Caco-2 (cell line): ENCODE data around the gene SLC2A9. TPM values are rescaled to one million over a fixed set of nuclear protein-coding genes. Genes with fewer than 3 reads are reported as not detected.

Source experiments
- BruUV-seq: library from RNA; stranded (reverse); fragments of 400-500 nt; replicated peaks from 2 replicates; lab custom pipeline; 2021; lab: Mats Ljungman, UMichigan
- CTCF ChIA-PET: fragments of 300-600 bp; sonication (Branson Sonifier 250); formaldehyde crosslinking; loops from one replicate; lab custom pipeline; 2022; ENCODE audit warnings: antibody characterized with exemption; lab: Charles Lee
- POLR2A ChIA-PET: fragments of 300-600 bp; sonication (Branson Sonifier 250); formaldehyde crosslinking; loops from one replicate; lab custom pipeline; 2022; ENCODE audit warnings: antibody characterized with exemption; lab: Charles Lee
- DNase-seq, 2 experiments: peaks; one replicate each; pipeline versions ENCODE4 v3.0.0 to v3.0.0-alpha.2; 2020 to 2022
- H3K27me3 ChIP-seq: replicated peaks from 2 replicates; pipeline ENCODE4 v1.6.0; 2011; ENCODE audit warnings: low read length; ENCODE audit not compliant: control insufficient read depth, insufficient read depth
- H3K36me3 ChIP-seq: 2 replicates; pipeline ENCODE4 v1.5.1; 2011; ENCODE audit warnings: low read length; ENCODE audit not compliant: control insufficient read depth, insufficient read depth
- H3K4me1 ChIP-seq: fragments of 250-450 bp; sonication (Bioruptor Pico); 2 replicates; pipeline ENCODE4 v1.5.1; 2020; ENCODE audit warnings: mild to moderate bottlenecking
- H3K4me3 ChIP-seq: 2 replicates; pipeline ENCODE4 v1.5.1; 2011; ENCODE audit warnings: low read depth, mild to moderate bottlenecking, control low read depth, low read length
- H3K9me3 ChIP-seq: fragments of 250-450 bp; sonication (Bioruptor Pico); 2 replicates; pipeline ENCODE4 v1.5.1; 2020; ENCODE audit warnings: mild to moderate bottlenecking, moderate library complexity
- H3K27ac Mint-ChIP-seq: one replicate; pipeline ENCODE4 v1.8.0; 2022; ENCODE audit warnings: mixed read lengths; ENCODE audit not compliant: unreplicated experiment
- H3K27me3 Mint-ChIP-seq: one replicate; pipeline ENCODE4 v1.8.0; 2022; ENCODE audit warnings: mixed read lengths; ENCODE audit not compliant: insufficient read depth, unreplicated experiment
- H3K36me3 Mint-ChIP-seq: one replicate; pipeline ENCODE4 v1.8.0; 2022; ENCODE audit warnings: mild to moderate bottlenecking, mixed read lengths; ENCODE audit not compliant: insufficient read depth, unreplicated experiment
- H3K4me1 Mint-ChIP-seq: one replicate; pipeline ENCODE4 v1.8.0; 2022; ENCODE audit warnings: low read depth, mixed read lengths; ENCODE audit not compliant: unreplicated experiment
- H3K4me3 Mint-ChIP-seq: one replicate; pipeline ENCODE4 v1.8.0; 2022; ENCODE audit warnings: mild to moderate bottlenecking, moderate library complexity, mixed read lengths; ENCODE audit not compliant: unreplicated experiment
- H3K9me3 Mint-ChIP-seq: one replicate; pipeline ENCODE4 v1.8.0; 2022; ENCODE audit warnings: mixed read lengths; ENCODE audit not compliant: unreplicated experiment
- intact Hi-C: fragments of 100-400 bp; cut with micrococcal nuclease; formaldehyde crosslinking; loops from one replicate; pipeline ENCODE4 v1.10.0; 2022; ENCODE audit not compliant: unreplicated experiment
- total RNA-seq: library from RNA; stranded (reverse); gene quantifications from 2 replicates; pipeline ENCODE4 v1.2.3, GENCODE V29; 2022
- TF ChIP-seq, protein P1 (sequence below), 2 experiments: fragments of 200-600 bp in 1 of 2; IDR thresholded peaks; 1 replicate in 1 of 2; 2 replicates in 1 of 2; pipeline versions ENCODE4 v1.5.1 to v1.8.0; 2011 to 2022; ENCODE audit warnings: antibody characterized with exemption in 1 of 2, control low read depth in 1 of 2, inconsistent platforms in 1 of 2, low read depth in 1 of 2, low read length in 1 of 2, mild to moderate bottlenecking in 1 of 2, moderate library complexity in 1 of 2; ENCODE audit not compliant: insufficient read depth in 1 of 2, severe bottlenecking in 1 of 2, unreplicated experiment in 1 of 2

The SLC2A9 gene
- total RNA-seq, 1 experiment from 2014 or later = 21.0 TPM

DNA sequence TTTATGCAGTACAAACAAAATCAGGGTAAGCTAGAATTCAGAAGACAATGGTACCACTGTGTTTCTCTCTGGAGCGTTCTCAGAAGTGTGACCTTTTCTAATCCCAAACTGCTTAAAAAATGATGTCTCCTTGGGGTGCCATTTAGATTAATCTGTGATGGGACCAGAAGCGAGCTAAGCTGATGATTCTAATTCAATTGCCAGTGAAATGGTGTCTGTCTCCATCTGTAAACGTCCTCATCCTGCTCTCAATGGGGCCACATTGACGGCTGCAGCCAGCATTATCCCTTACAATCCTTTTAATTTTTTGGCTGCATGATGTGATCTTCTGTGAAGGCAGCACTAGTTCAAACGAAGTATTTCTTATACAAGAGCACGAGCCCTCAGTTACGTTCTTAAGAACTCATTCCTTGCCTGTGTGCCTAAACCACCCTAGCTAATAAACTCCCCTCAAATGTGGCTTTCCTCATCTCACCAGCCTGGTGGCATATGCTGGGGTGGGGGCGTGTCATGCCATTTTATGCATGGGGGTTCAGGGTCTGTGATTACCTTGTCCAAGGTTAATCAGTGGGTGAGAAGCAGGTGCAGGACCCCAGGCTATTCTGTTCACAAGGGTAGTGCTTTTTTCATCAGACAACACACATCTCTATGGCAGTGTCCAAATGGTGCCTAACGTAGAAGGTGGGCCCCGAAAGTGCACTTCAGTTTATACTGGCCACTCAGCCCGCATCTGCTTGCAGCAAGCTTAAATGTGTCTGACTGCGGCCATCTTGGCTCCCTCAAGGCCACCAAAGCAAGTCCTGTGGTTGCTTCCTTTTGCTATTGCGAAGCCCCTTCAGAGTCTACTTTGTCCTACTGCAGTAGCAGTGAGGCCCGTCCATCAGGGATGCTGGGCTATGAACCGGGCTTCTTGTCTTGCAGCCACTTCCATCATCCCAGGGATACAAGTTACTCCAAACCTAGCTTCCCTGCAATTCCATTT, 45.7 kb upstream of the SLC2A9 start:
- Mint-ChIP-seq H3K4me3 (no peak overlapping the region), H3K4me1 (no peaks in the 10 kb centered on the region), H3K27ac (no peak overlapping the region), H3K27me3 (no peaks in the 10 kb centered on the region), H3K36me3 (peaks cover 23% of the 10 kb centered on the region), H3K9me3 (no peaks in the 10 kb centered on the region)
- no peaks in the 10 kb centered on the region for H3K27me3 ChIP-seq
- H3K9me3 ChIP-seq = no peaks in the 10 kb centered on the region
- DNase-seq = no peak
- ChIA-PET CTCF (interaction anchor here (1.2 kb wide), 1 partner anchor 8 kb away, joined by 3 read pairs; no protein-coding TSS in a partner anchor), POLR2A (no interaction called here)
- H3K4me3 ChIP-seq = no peak overlapping the region
- H3K4me1 ChIP-seq = no peaks in the 10 kb centered on the region
- TF ChIP-seq, protein P1, sequence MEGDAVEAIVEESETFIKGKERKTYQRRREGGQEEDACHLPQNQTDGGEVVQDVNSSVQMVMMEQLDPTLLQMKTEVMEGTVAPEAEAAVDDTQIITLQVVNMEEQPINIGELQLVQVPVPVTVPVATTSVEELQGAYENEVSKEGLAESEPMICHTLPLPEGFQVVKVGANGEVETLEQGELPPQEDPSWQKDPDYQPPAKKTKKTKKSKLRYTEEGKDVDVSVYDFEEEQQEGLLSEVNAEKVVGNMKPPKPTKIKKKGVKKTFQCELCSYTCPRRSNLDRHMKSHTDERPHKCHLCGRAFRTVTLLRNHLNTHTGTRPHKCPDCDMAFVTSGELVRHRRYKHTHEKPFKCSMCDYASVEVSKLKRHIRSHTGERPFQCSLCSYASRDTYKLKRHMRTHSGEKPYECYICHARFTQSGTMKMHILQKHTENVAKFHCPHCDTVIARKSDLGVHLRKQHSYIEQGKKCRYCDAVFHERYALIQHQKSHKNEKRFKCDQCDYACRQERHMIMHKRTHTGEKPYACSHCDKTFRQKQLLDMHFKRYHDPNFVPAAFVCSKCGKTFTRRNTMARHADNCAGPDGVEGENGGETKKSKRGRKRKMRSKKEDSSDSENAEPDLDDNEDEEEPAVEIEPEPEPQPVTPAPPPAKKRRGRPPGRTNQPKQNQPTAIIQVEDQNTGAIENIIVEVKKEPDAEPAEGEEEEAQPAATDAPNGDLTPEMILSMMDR (IDR thresholded peaks at IDR 0.05; ENCODE audit: insufficient read depth in 1 of 2, low read depth in 1 of 2, low read length in 1 of 2, severe bottlenecking in 1 of 2, unreplicated experiment in 1 of 2) = no peak
- no peaks in the 10 kb centered on the region for H3K36me3 ChIP-seq
- BruUV-seq = no TSS peak
- intact Hi-C loops = no loop called here

DNA sequence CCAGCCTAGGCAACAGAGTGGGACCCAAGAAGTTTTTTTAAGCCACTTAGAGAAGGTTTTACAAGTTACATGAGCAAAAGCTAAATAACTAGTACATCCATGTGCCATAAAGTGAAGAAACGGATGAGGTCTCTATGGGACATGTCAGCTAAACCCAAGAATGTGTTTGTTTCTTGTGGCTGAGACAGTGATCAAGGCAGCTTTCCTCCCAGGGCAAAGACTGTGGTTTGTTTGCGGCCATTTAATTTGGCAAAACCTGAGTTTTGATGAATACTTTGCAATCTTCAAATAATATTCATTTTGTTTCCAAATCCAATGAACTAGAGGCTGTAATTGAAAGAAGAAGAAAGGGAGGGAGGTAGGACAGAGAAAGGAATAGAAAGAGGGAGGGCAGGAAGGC, 44.9 kb upstream of the SLC2A9 start:
- H3K9me3 ChIP-seq = no peaks in the 10 kb centered on the region
- Mint-ChIP-seq H3K36me3 (peaks cover 20% of the 10 kb centered on the region), H3K9me3 (no peaks in the 10 kb centered on the region), H3K27me3 (no peaks in the 10 kb centered on the region), H3K4me3 (no peak overlapping the region), H3K27ac (no peak overlapping the region), H3K4me1 (no peaks in the 10 kb centered on the region)
- ChIA-PET POLR2A (no interaction called here), CTCF (no interaction called here)
- H3K27me3 ChIP-seq = no peaks in the 10 kb centered on the region
- no TSS peak for BruUV-seq
- TF ChIP-seq, protein P1 (IDR thresholded peaks at IDR 0.05; ENCODE audit: insufficient read depth in 1 of 2, low read depth in 1 of 2, low read length in 1 of 2, severe bottlenecking in 1 of 2, unreplicated experiment in 1 of 2) = no peak
- DNase-seq = no peak
- intact Hi-C loops = no loop called here
- no peaks in the 10 kb centered on the region for H3K4me1 ChIP-seq
- no peak overlapping the region for H3K4me3 ChIP-seq
- no peaks in the 10 kb centered on the region for H3K36me3 ChIP-seq

DNA sequence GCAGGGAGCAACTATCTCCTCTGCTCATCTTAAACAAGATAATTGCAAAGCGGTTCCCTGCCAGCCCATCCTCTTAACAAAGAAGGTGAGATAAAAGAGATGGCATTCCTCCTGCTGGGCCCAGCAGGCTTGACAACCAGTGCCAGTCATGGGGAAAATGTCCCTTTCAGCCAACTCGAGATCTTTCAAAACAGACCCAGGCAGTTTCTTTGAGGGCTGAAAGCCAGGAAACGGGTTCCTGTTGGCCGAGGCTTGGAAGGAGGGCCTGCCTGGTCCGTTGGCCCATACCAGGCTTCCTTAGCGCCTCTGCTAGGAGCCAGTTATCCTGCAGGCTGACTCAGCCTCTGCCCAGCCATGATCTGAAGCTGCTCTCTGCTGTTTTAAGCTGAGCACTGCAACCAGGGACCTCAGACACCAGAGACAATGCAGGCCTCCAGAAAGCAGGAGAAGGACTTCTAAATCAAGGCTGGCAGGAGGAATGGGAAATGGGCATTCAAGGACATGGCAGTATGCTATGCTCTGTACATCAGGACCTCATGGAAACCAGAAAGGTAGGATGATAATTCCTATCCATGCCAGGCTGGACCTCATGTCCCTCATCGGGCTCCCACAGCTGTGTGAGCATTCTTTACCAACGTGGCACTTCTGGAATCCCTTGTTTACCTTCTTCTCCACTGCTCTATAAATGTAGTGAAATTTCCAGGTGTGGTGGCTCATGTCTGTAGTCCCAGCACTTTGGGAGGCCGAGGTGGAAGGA, 42.4 kb upstream of the SLC2A9 start:
- H3K4me3 Mint-ChIP-seq = no peak overlapping the region
- H3K36me3 ChIP-seq = no peaks in the 10 kb centered on the region
- intact Hi-C loops = loop anchor here (1.0 to 5.0 kb wide), 4 partner anchors 44 to 300 kb away; no protein-coding TSS in a partner anchor
- no peak overlapping the region for H3K27ac Mint-ChIP-seq
- H3K4me1 ChIP-seq = no peaks in the 10 kb centered on the region; the same call in 1 of the 2 replicates
- no peaks in the 10 kb centered on the region for H3K4me1 Mint-ChIP-seq
- BruUV-seq = no TSS peak
- H3K9me3 Mint-ChIP-seq = no peaks in the 10 kb centered on the region
- no peaks in the 10 kb centered on the region for H3K27me3 ChIP-seq
- H3K9me3 ChIP-seq = no peaks in the 10 kb centered on the region
- CTCF ChIA-PET = interaction anchor here (0.6 to 1.9 kb wide), 4 partner anchors 45 to 303 kb away, joined by 3 to 13 read pairs (median 6); no protein-coding TSS in a partner anchor
- peaks cover 12% of the 10 kb centered on the region for H3K36me3 Mint-ChIP-seq
- TF ChIP-seq, protein P1 (IDR thresholded peaks at IDR 0.05; ENCODE audit: insufficient read depth in 1 of 2, low read depth in 1 of 2, low read length in 1 of 2, severe bottlenecking in 1 of 2, unreplicated experiment in 1 of 2) = peak; percentile 56 to 79
- H3K27me3 Mint-ChIP-seq = no peaks in the 10 kb centered on the region
- peak; percentile 67 to 72 for DNase-seq
- POLR2A ChIA-PET = interaction anchor here (0.6 kb wide), 1 partner anchor 162 kb away, joined by 5 read pairs; no protein-coding TSS in a partner anchor
- H3K4me3 ChIP-seq = no peak overlapping the region
